GM12864 (cell line): ENCODE results near the gene CORO7.

Experiments used
- DNase-seq: peaks from one replicate; pipeline ENCODE4 v3.0.0-alpha.2; 2011; ENCODE audit warnings: low read depth
- H3K4me3 ChIP-seq: 2 replicates; pipeline ENCODE4 v1.5.1; 2011; ENCODE audit warnings: mild to moderate bottlenecking, low read depth, low read length, control low read depth
- TF ChIP-seq, protein P1 (sequence below): IDR thresholded peaks from 2 replicates; pipeline ENCODE4 v1.5.1; 2011; ENCODE audit warnings: low read depth, mild to moderate bottlenecking, moderate library complexity, low read length, control low read depth, inconsistent platforms; ENCODE audit errors: missing control alignments

The CORO7 gene

DNA sequence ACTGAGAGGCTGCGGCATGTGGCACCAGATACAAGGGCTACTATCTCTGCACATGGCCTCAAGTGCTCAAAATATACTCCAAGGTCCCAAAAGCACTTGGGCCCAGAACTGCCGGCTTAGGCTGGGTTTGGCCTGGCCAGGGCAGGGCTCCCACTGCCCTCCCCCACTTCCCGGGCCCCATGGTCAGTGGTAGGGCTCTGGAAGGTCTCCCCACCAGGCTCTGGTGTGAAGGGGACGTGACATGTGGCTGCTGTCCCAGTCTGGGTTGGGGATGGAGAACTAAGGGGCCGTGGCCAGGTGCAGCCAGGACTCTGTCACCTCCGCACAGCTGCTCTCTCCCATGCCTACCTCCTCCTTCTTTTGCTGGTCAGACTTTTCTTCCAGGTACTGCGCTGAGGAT is 59.6 kb downstream of the CORO7 start:
- no peak for DNase-seq
- TF ChIP-seq, protein P1, sequence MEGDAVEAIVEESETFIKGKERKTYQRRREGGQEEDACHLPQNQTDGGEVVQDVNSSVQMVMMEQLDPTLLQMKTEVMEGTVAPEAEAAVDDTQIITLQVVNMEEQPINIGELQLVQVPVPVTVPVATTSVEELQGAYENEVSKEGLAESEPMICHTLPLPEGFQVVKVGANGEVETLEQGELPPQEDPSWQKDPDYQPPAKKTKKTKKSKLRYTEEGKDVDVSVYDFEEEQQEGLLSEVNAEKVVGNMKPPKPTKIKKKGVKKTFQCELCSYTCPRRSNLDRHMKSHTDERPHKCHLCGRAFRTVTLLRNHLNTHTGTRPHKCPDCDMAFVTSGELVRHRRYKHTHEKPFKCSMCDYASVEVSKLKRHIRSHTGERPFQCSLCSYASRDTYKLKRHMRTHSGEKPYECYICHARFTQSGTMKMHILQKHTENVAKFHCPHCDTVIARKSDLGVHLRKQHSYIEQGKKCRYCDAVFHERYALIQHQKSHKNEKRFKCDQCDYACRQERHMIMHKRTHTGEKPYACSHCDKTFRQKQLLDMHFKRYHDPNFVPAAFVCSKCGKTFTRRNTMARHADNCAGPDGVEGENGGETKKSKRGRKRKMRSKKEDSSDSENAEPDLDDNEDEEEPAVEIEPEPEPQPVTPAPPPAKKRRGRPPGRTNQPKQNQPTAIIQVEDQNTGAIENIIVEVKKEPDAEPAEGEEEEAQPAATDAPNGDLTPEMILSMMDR: no peak
- H3K4me3 ChIP-seq: no peak overlapping the region

DNA sequence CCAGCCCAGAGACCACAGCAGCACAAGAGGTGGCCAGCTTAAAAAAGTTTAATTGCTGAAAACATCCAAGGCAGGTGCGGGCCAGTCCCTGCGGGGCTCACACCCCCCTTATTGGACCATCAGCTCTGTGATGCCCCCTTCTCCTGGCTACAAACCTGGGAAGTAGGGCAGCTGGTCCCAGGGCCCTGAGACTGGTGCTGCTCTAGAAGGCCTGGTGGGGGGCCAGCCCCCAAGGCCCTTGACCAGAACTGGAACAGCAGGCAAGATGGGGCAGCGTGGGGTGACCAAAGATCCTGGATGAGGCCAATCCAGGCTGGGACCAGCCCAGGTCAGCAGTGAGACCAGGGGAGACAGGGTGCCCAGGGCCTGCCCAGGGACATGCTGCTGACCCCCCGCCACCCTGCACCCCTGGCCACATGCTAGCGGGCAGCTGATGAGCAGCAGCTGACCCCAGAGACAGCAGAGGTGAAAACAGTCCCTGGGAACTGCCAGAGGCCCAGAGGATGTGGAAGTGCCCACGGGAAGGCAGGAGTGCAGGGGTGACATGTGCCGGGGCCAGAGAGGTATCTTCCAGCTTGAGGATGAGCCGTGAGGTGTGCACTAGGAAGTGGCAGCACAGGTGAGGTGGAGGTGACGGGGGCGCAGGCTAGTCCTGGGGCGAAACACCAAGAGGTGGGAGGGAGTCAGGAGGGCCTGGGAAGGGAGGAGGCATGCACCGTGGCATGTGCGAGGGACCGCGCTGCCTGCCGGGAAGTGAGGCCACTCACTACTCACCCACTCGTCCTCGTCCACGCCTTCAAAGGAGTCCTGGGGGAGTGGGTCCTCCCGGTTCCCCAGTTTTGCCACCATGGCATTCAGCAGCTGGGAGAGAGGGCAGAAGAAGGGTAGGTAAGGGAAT is 61.6 kb downstream of the CORO7 start:
- no peak for DNase-seq
- H3K4me3 ChIP-seq: no peak overlapping the region
- TF ChIP-seq, protein P1: no peak

DNA sequence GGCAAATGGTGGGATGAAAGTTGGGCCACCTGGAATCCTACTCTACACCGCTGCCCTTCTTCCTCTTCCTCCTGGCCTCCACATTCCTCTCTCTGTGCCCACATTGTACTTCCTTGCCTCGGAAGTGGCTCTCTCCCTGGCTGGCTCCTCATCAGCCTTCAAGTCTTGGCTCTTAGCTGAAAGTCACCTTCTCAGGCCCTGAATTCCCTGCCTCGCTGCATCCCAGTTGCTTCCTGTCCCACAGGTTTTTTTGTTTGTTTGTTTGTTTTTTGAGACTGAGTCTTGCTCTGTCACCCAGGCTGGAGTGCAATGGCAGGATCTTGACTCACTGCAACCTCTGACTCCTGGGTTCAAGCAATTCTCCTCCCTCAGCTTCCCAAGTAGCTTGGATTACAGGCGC is 62.7 kb downstream of the CORO7 start:
- DNase-seq: no peak
- no peak overlapping the region for H3K4me3 ChIP-seq
- TF ChIP-seq, protein P1: no peak

DNA sequence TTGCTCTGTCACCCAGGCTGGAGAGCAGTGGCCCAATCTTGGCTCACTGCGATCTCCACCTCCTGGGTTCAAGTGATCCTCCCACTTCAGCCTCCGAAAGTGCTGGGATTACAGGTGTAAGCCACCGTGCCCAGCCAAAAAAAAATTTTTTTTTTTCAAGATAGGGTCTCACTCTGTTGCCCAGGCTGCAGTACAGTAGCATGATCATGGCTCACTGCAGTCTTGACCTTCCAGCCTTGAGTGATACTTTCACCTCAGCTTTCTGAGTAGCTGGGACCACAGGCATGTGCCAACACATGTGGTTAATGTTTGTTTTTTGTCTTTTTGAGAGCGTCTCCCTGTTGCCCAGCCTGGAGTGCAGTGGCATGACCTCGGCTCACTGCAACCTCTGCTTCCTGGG is 63.6 kb downstream of the CORO7 start:
- H3K4me3 ChIP-seq: no peak overlapping the region
- no peak for DNase-seq
- TF ChIP-seq, protein P1: no peak

DNA sequence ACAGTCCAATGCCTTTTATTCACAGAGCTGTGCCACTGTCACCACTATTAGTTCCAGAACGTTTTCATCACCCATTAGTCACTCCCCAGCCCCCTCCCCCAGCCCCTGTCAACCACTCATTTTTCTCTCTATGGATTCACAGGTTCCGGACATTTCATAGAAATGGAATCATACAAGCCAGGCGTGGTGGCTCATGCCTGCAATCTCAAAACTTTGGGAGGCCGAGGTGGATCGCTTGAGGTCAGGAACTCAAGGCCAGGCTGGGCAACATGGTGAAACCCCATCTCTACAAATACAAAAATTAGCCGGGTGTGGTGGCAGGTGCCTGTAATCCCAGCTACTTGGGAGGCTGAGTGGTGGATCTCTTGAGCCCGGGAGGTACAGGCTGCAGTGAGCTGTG is 64.5 kb downstream of the CORO7 start:
- TF ChIP-seq, protein P1: no peak
- no peak for DNase-seq
- no peak overlapping the region for H3K4me3 ChIP-seq

DNA sequence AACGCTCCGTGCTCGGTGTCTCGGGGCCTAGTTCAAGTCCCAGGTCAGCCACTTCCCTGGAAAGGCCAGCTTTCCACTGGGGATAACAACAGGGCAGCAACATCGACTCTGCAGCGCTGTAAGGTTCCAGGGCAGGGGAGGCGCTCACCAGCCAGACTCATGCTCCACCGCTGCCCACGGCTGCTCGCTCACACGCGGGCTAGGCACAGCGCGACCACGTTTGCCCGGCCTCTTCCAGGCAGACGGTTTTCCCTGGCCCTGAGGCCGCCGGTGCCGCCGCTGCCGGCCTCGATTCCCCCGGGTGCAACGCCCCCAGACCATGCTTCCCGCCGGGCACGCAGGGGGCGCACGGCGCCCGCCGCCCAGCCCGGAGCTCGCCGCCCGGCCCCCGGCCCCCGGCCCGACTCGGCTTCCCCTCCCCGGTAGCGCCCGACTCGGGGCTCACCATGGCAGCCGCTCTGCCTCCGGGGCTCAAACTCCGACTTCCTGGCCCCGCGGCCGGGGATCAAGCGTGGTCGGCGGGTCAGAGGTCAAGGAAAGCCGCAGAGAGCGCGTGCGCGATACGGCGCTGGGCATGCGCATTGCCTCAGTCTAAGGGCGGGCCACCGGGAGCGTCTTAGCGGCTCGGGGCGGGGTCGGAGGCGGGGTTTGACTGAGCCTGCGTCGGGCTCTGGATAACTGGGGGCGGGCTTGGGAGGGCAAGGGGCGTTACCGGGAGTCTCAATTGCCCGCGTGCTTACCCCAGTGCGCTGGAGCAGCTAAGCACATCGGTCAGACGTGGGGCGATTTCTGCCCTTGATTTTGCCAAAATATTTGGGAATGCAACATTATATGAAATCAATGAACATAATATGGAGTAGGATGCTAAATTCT is 65.4 kb downstream of the CORO7 start, which contains the start of gene PAM16:
Gene PAM16, minus strand, starts transcription at position 535 of the 873 bp plus-strand sequence. Its CDS starts 87 bp downstream, at position 448.
- peak; percentile 83 for DNase-seq
- TF ChIP-seq, protein P1: no peak
- H3K4me3 ChIP-seq: peak within 1 kb of the TSS; percentile 100
